HEK293T (cell line): ENCODE results near the gene ERVFRD-1.
"Not testable (repeated sequence)": the region's sequence is repeated elsewhere in the genome, so short reads cannot be mapped to it uniquely, and the experiment has no call there.

ENCODE experiments used
- CTCF ChIA-PET: fragments of 350-600 bp; formaldehyde crosslinking; extraction: SDS; loops from one replicate; lab custom pipeline; 2021; ENCODE audit warnings: antibody characterized with exemption, inconsistent platforms; lab: Yijun Ruan, JAX
- POLR2A ChIA-PET: fragments of 350-600 bp; formaldehyde crosslinking; extraction: SDS; loops from one replicate; lab custom pipeline; 2020; ENCODE audit warnings: antibody characterized with exemption, inconsistent platforms; lab: Yijun Ruan, JAX
- DNase-seq: peaks from one replicate; pipeline ENCODE4 v3.0.0; 2012; ENCODE audit warnings: mixed read lengths; ENCODE audit errors: extremely low spot score
- ARNT ChIP-seq: fragments of 450-650 bp; IDR thresholded peaks from 2 replicates; pipeline ENCODE4 v1.6.1; 2017; ENCODE audit warnings: mild to moderate bottlenecking
- BHLHE40 ChIP-seq: fragments of 450-650 bp; IDR thresholded peaks from 2 replicates; pipeline ENCODE4 v1.6.1; 2016; ENCODE audit warnings: mild to moderate bottlenecking, moderate library complexity, borderline replicate concordance
- CTBP1 ChIP-seq: fragments of 450-650 bp; IDR thresholded peaks from 2 replicates; pipeline ENCODE4 v1.6.1; 2016; ENCODE audit warnings: borderline replicate concordance
- ELF4 ChIP-seq: fragments of 450-650 bp; IDR thresholded peaks from 2 replicates; pipeline ENCODE4 v1.6.1; 2017; ENCODE audit warnings: antibody characterized with exemption
- FOXA1 ChIP-seq: fragments of 450-650 bp; IDR thresholded peaks from 2 replicates; pipeline ENCODE4 v1.6.1; 2016; ENCODE audit warnings: mild to moderate bottlenecking
- FOXK2 ChIP-seq: fragments of 450-650 bp; IDR thresholded peaks from 2 replicates; pipeline ENCODE4 v1.6.1; 2016; ENCODE audit warnings: mild to moderate bottlenecking
- FOXM1 ChIP-seq: fragments of 450-650 bp; IDR thresholded peaks from 2 replicates; pipeline ENCODE4 v1.6.1; 2017; ENCODE audit warnings: mild to moderate bottlenecking, borderline replicate concordance
- HDGF ChIP-seq: fragments of 450-650 bp; IDR thresholded peaks from 2 replicates; pipeline ENCODE4 v1.6.1; 2017; ENCODE audit warnings: antibody characterized with exemption, borderline replicate concordance
- L3MBTL2 ChIP-seq: fragments of 450-650 bp; conservative IDR thresholded peaks from 2 replicates; pipeline ENCODE4 v1.6.1; 2016; ENCODE audit warnings: mild to moderate bottlenecking
- LEF1 ChIP-seq: fragments of 450-650 bp; IDR thresholded peaks from 2 replicates; pipeline ENCODE4 v1.6.1; 2017; ENCODE audit warnings: mild to moderate bottlenecking, borderline replicate concordance
- NFRKB ChIP-seq: fragments of 450-650 bp; IDR thresholded peaks from 2 replicates; pipeline ENCODE4 v1.6.1; 2016; ENCODE audit warnings: mild to moderate bottlenecking, moderate library complexity
- SP1 ChIP-seq: fragments of 450-650 bp; IDR thresholded peaks from 2 replicates; pipeline ENCODE4 v1.6.1; 2017
- SUZ12 ChIP-seq: fragments of 450-650 bp; IDR thresholded peaks from 2 replicates; pipeline ENCODE4 v1.6.1; 2016; ENCODE audit warnings: mild to moderate bottlenecking
- TARDBP ChIP-seq: fragments of 450-650 bp; IDR thresholded peaks from 2 replicates; pipeline ENCODE4 v1.6.1; 2016
- ZNF384 ChIP-seq: fragments of 450-650 bp; IDR thresholded peaks from 2 replicates; pipeline ENCODE4 v1.6.1; 2016
- TF ChIP-seq, protein P1 (sequence below): fragments of 450-650 bp; IDR thresholded peaks from 2 replicates; pipeline ENCODE4 v1.6.1; 2016

ERVFRD-1 gene

DNA sequence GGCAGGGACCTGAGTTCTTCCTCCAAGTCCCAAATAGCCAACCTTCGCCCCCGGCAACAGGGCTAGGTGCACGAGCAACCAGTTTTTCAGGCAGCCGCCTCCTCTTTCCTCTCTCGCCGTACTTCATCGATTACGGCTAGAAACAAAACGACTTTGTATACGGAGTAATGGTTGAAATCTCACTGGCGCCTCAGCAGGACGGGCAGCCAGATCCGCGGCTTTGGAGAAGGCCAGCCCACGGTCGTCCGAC, 18.2 kb downstream of the ERVFRD-1 start:
- no peak for DNase-seq
- CTCF ChIA-PET = interaction anchor here (0.6 to 1.2 kb wide), 3 partner anchors 11 to 687 kb away, joined by 4 to 6 read pairs (median 4); partner anchors contain the start of gene SYCP2L
- TF ChIP-seq SP1 (no peak), FOXK2 (no peak), TARDBP (no peak), BHLHE40 (no peak), FOXA1 (no peak)
- POLR2A ChIA-PET = interaction anchor here (1.0 to 1.6 kb wide), 13 partner anchors 9 to 445 kb away, joined by 3 to 10 read pairs (median 4); no protein-coding TSS in a partner anchor

- ChIA-PET POLR2A (interaction anchor here (1.0 to 1.6 kb wide), 13 partner anchors 9 to 446 kb away, joined by 3 to 10 read pairs (median 4); no protein-coding TSS in a partner anchor), CTCF (interaction anchor here (0.6 to 1.2 kb wide), 3 partner anchors 11 to 687 kb away, joined by 4 to 6 read pairs (median 4); partner anchors contain the start of gene SYCP2L)
- no peak for TF ChIP-seq L3MBTL2
- no peak for TF ChIP-seq ARNT
- TF ChIP-seq FOXA1 = no peak
- no peak for TF ChIP-seq ELF4
- TF ChIP-seq, protein P1, sequence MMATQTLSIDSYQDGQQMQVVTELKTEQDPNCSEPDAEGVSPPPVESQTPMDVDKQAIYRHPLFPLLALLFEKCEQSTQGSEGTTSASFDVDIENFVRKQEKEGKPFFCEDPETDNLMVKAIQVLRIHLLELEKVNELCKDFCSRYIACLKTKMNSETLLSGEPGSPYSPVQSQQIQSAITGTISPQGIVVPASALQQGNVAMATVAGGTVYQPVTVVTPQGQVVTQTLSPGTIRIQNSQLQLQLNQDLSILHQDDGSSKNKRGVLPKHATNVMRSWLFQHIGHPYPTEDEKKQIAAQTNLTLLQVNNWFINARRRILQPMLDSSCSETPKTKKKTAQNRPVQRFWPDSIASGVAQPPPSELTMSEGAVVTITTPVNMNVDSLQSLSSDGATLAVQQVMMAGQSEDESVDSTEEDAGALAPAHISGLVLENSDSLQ = no peak
- no peak for TF ChIP-seq NFRKB
- no peak for TF ChIP-seq SUZ12
- no peak for TF ChIP-seq SP1
- TF ChIP-seq FOXM1 = no peak
- TF ChIP-seq FOXK2 = no peak
- TF ChIP-seq LEF1 = no peak
- TF ChIP-seq CTBP1 = no peak
- no peak for TF ChIP-seq BHLHE40
- TF ChIP-seq HDGF = no peak
- TF ChIP-seq TARDBP = no peak
- no peak for TF ChIP-seq ZNF384
- DNase-seq = peak; percentile 36
Observed at GRCh38 chr6:11092668-11093375, 18.7 kb downstream of the ERVFRD-1 start.

DNA sequence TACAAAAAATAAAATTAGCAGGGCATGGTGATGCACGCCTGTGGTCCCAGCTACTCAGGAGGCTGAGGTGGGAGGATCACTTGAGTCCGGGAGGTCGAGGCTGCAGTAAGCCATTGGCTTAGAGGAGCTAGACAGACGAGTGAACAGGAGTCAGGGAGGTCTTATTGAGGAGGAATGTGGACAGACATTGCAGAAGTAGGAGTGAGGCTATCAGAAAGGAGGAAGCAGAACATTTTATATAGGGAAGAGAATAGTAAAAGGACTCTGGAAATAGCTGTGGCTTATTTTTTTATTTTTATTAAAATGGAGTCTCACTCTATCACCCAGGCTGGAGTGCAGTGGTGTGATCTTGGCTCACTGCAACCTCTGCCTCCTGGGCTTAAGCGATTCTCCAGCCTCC, 20.4 kb downstream of the ERVFRD-1 start:
- CTCF ChIA-PET, DNase-seq, POLR2A ChIA-PET: not testable (repeated sequence)

DNA sequence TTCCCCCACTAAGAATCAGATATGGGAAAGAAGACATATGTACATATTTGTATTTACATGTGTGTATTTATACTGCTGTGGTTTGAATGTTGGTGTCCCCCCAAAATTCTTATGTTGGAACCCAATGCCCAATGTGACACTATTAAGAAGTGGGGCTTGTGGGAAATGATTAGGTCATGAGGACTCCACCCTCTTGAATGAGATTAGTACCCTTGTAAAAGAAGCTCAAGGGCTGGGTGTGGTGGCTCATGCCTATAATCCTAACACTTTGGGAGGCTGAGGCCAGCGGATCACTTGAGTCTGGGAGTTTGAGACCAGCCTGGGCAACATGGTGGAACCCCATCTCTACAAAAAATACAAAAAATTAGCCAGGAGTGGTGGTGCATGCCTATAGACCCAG, 21.8 kb downstream of the ERVFRD-1 start:
- POLR2A ChIA-PET = no interaction called here

GRCh38 chr6:11087141-11087812, 24.2 kb downstream of the ERVFRD-1 start:
- DNase-seq, CTCF ChIA-PET: not testable (repeated sequence)
- POLR2A ChIA-PET = interaction anchor here (0.6 kb wide), 1 partner anchor 421 kb away, joined by 3 read pairs; no protein-coding TSS in a partner anchor

More for the DNA sequence above, 21.8 kb downstream of the ERVFRD-1 start:
- DNase-seq = no peak
- CTCF ChIA-PET = interaction anchor here (0.6 kb wide), 1 partner anchor 213 kb away, joined by 3 read pairs; no protein-coding TSS in a partner anchor
- TF ChIP-seq SP1 (no peak), LEF1 (no peak), NFRKB (no peak), HDGF (no peak), ELF4 (no peak)

- ChIA-PET POLR2A (no interaction called here), CTCF (no interaction called here)
- TF ChIP-seq L3MBTL2 = no peak
- TF ChIP-seq LEF1 = no peak
- TF ChIP-seq ARNT = no peak
- TF ChIP-seq FOXK2 = no peak
- TF ChIP-seq NFRKB = no peak
- no peak for TF ChIP-seq ZNF384
- no peak for TF ChIP-seq TARDBP
- TF ChIP-seq FOXA1 = no peak
- no peak for TF ChIP-seq HDGF
- TF ChIP-seq FOXM1 = no peak
- TF ChIP-seq CTBP1 = no peak
- TF ChIP-seq, protein P1 = no peak
- TF ChIP-seq SP1 = no peak
- no peak for TF ChIP-seq SUZ12
- TF ChIP-seq ELF4 = no peak
- no peak for TF ChIP-seq BHLHE40
- DNase-seq = no peak
Observed at GRCh38 chr6:11085758-11086435, 25.6 kb downstream of the ERVFRD-1 start.

GRCh38 chr6:11083956-11084355, 27.6 kb downstream of the ERVFRD-1 start:
- ChIA-PET CTCF (no interaction called here), POLR2A (interaction anchor here (1.3 kb wide), 1 partner anchor 9 kb away, joined by 5 read pairs; the partner anchor contains the start of gene SMIM13)
- DNase-seq = no peak
- no peak for TF ChIP-seq ELF4
